Measurements from ENCODE around the gene HSD17B12.

GRCh38 chr11:43901551-43901950 is 221.0 kb downstream of the HSD17B12 start:
- TF ChIP-seq CTCF (conservative IDR thresholded peaks at IDR 0.05) (no peak), EZH2 (IDR thresholded peaks at IDR 0.05; ENCODE audit: low read depth) (no peak)

Data from PC-9 (cell line).